Measurements from ENCODE around the gene CENPB. TPM values are rescaled to one million over a fixed set of nuclear protein-coding genes. Genes with fewer than 3 reads are reported as not detected.
A peak's percentile ranks its signal among the peaks of the same experiment; 100 is the strongest.

Gene CENPB
- polyA plus RNA-seq, 1 donor (not counting 4 experiments of a cell fraction or from before 2014, with no cell fraction given) = 18.1 TPM

DNA sequence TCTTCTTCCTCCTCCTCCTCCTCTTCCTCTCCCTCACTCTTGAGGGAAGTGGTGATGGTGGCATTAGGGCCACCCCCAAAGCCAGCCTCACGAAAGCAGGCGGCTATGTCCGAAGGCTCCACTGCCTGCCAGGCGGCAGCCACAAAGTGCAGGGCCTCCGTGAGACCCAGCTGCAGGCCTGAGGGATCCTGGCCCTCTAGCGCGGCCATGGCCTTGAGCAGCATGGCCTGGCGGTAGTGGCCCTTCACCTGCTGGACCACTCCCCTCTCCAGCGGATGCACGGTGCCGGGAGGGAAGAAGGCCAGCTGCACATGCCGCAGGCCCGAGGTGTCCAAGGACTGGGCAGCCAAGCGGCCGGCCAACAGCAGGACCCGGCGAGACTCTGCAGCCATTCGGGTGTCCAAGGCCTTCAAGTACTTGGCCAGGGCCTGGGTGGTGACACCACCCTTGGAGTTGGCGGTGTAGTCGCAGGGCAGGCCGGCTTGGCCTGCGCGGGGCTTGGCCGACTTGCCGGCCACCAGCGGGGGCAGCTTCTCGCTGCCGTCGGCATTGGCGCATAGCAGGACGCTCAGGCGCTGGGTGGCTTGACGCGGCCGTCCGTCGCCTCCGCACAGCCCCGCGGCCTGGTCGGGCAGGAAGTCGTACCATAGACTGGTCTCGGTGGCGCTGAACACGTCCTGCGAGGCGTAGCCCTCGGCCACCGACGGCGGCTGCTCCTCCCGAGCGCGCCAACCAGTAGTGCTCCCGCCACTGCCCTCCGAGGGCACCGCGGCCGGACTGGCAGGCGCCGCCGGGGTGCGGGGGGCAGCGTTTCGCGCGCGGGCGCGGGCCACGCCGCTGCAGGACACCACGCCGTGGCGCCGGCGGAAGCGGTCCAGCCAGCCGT is 1.1 kb downstream of the CENPB start:
- DNase-seq (ENCODE audit: low read depth, low spot score) (no peak), FAIRE-seq (no peak)
- Histone ChIP-seq H4K20me1 (ENCODE audit: control insufficient read depth, extremely low read depth, insufficient read depth, low read length) (peaks cover 21% of the 10 kb centered on the region), H3K79me2 (ENCODE audit: control insufficient read depth, insufficient read depth, low read length) (peaks cover 31% of the 10 kb centered on the region), H3K9me1 (ENCODE audit: control insufficient read depth, extremely low read depth, insufficient read depth, low read length) (peaks cover 4% of the 10 kb centered on the region), H3K4me2 (ENCODE audit: control insufficient read depth, extremely low read depth, insufficient read depth, low read depth, low read length) (peak overlapping the region; percentile 91), H3K27me3 (ENCODE audit: control insufficient read depth, extremely low read depth, insufficient read depth, low read length) (no peaks in the 10 kb centered on the region), H3K9ac (ENCODE audit: control insufficient read depth, extremely low read depth, insufficient read depth, low read length) (peak overlapping the region; percentile 77), H3K9me3 (ENCODE audit: control insufficient read depth, low read depth, low read length) (no peaks in the 10 kb centered on the region), H3K4me1 (ENCODE audit: control insufficient read depth, extremely low read depth, insufficient read depth, low read length) (peaks cover 37% of the 10 kb centered on the region), H3K4me3 (ENCODE audit: control insufficient read depth in 2 of 3, extremely low read depth in 1 of 3, insufficient read depth in 2 of 3, low read depth in 1 of 3, low read length in 3 of 3) (peak overlapping the region; percentile 43 to 77 (median 75)), H2AFZ (ENCODE audit: control insufficient read depth, low read length) (peak overlapping the region; percentile 52), H3K27ac (ENCODE audit: control insufficient read depth, insufficient read depth, low read length) (peak overlapping the region; percentile 40), H3K36me3 (ENCODE audit: control insufficient read depth in 2 of 2, extremely low read depth in 1 of 2, insufficient read depth in 2 of 2, low read length in 2 of 2) (peaks cover 0 to 9% of the 10 kb centered on the region in 2 experiments)
- dilution Hi-C loops (cut with MboI; ENCODE audit: extremely low pct_ligation_motif_present, low sequenced_read_pairs) = no loop called here
- TF ChIP-seq, protein P1, sequence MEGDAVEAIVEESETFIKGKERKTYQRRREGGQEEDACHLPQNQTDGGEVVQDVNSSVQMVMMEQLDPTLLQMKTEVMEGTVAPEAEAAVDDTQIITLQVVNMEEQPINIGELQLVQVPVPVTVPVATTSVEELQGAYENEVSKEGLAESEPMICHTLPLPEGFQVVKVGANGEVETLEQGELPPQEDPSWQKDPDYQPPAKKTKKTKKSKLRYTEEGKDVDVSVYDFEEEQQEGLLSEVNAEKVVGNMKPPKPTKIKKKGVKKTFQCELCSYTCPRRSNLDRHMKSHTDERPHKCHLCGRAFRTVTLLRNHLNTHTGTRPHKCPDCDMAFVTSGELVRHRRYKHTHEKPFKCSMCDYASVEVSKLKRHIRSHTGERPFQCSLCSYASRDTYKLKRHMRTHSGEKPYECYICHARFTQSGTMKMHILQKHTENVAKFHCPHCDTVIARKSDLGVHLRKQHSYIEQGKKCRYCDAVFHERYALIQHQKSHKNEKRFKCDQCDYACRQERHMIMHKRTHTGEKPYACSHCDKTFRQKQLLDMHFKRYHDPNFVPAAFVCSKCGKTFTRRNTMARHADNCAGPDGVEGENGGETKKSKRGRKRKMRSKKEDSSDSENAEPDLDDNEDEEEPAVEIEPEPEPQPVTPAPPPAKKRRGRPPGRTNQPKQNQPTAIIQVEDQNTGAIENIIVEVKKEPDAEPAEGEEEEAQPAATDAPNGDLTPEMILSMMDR (optimal IDR thresholded peaks at IDR 0.05 in 1 of 3, IDR thresholded peaks at IDR 0.05 in 1 of 3, conservative IDR thresholded peaks at IDR 0.05 in 1 of 3; ENCODE audit: extremely low read depth in 1 of 3, insufficient read depth in 2 of 3, low read length in 3 of 3) = no peak

DNA sequence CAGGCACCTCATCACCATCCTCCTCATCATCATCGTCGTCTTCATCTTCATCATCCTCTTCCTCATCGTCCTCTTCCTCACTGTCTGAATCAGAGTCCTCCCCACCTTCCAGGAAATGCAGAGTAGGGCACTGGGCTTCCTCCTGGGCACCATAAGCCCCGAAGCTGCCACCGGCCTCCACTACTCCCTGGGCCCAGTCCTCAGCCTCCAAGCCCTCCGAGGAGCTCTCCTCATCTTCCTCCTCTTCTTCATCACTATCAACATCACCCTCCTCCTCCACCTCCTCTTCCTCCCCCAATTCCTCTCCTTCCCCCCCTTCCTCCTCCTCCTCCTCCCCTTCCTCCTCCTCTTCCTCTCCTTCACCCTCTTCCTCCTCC is 1.7 kb downstream of the CENPB start:
- FAIRE-seq = no peak
- H3K9me3 ChIP-seq (ENCODE audit: control insufficient read depth, low read depth, low read length) = no peaks in the 10 kb centered on the region

More for the DNA sequence above, 1.7 kb downstream of the CENPB start:
- no peak for TF ChIP-seq EZH2 (IDR thresholded peaks at IDR 0.05; ENCODE audit: low read length)
- TF ChIP-seq, protein P1 (optimal IDR thresholded peaks at IDR 0.05 in 1 of 3, IDR thresholded peaks at IDR 0.05 in 1 of 3, conservative IDR thresholded peaks at IDR 0.05 in 1 of 3; ENCODE audit: extremely low read depth in 1 of 3, insufficient read depth in 2 of 3, low read length in 3 of 3) = no peak
- Histone ChIP-seq H3K27me3 (ENCODE audit: control insufficient read depth, extremely low read depth, insufficient read depth, low read length) (no peaks in the 10 kb centered on the region), H3K27ac (ENCODE audit: control insufficient read depth, insufficient read depth, low read length) (no peak overlapping the region), H3K4me1 (ENCODE audit: control insufficient read depth, extremely low read depth, insufficient read depth, low read length) (peaks cover 37% of the 10 kb centered on the region), H4K20me1 (ENCODE audit: control insufficient read depth, extremely low read depth, insufficient read depth, low read length) (peaks cover 21% of the 10 kb centered on the region), H3K9me1 (ENCODE audit: control insufficient read depth, extremely low read depth, insufficient read depth, low read length) (peaks cover 4% of the 10 kb centered on the region), H3K4me3 (ENCODE audit: control insufficient read depth in 2 of 3, extremely low read depth in 1 of 3, insufficient read depth in 2 of 3, low read depth in 1 of 3, low read length in 3 of 3) (peak overlapping the region; percentile 43 to 77 (median 75)), H3K9ac (ENCODE audit: control insufficient read depth, extremely low read depth, insufficient read depth, low read length) (peak overlapping the region; percentile 77), H3K79me2 (ENCODE audit: control insufficient read depth, insufficient read depth, low read length) (peaks cover 31% of the 10 kb centered on the region), H3K36me3 (ENCODE audit: control insufficient read depth in 2 of 2, extremely low read depth in 1 of 2, insufficient read depth in 2 of 2, low read length in 2 of 2) (peaks cover 0 to 9% of the 10 kb centered on the region in 2 experiments), H2AFZ (ENCODE audit: control insufficient read depth, low read length) (no peak overlapping the region), H3K4me2 (ENCODE audit: control insufficient read depth, extremely low read depth, insufficient read depth, low read depth, low read length) (peak overlapping the region; percentile 91)
- no peak for DNase-seq (ENCODE audit: low read depth, low spot score)
- dilution Hi-C loops (cut with MboI; ENCODE audit: extremely low pct_ligation_motif_present, low sequenced_read_pairs) = no loop called here

Measured in keratinocyte (primary cell).